Uterus (tissue), 4 donors: ENCODE measurements around the gene METTL25. TPM values are rescaled to one million over a fixed set of nuclear protein-coding genes. Genes with fewer than 3 reads are reported as not detected.

Source experiments
- DNase-seq, 2 donors: peaks; one replicate each; pipeline ENCODE4 v3.0.0-alpha.2; 2019 to 2020
- H3K27ac ChIP-seq, 2 donors: fragments of 200-600 bp; sonication (generic); 1 replicate in 1 of 2; 2 replicates in 1 of 2; pipeline ENCODE4 v1.5.1; 2016 to 2018
- H3K27me3 ChIP-seq, 2 donors: fragments of 200-600 bp; sonication (generic); one replicate each; pipeline ENCODE4 v1.5.1; 2018 to 2019; ENCODE audit warnings: control low read depth in 1 of 2
- H3K36me3 ChIP-seq, 2 donors: fragments of 200-600 bp; sonication (generic); one replicate each; pipeline ENCODE4 v1.5.1; 2019; ENCODE audit warnings: control low read depth in 1 of 2
- H3K4me1 ChIP-seq, 2 donors: fragments of 200-600 bp; sonication (generic); one replicate each; pipeline ENCODE4 v1.5.1; 2018 to 2019; ENCODE audit warnings: control low read depth in 1 of 2
- H3K4me3 ChIP-seq, 2 donors: fragments of 200-600 bp; sonication (generic); 1 replicate in 1 of 2; 2 replicates in 1 of 2; pipeline ENCODE4 v1.5.1; 2018 to 2019; ENCODE audit warnings: mild to moderate bottlenecking in 1 of 2
- H3K9me3 ChIP-seq, 2 donors: fragments of 200-600 bp; sonication (generic); one replicate each; pipeline ENCODE4 v1.5.1; 2019; ENCODE audit warnings: control low read depth in 1 of 2
- POLR2A ChIP-seq, 2 donors: fragments of 450-650 bp; IDR thresholded peaks; one replicate each; pipeline ENCODE4 v1.6.1; 2016; ENCODE audit warnings: antibody characterized with exemption in 2 of 2, mild to moderate bottlenecking in 1 of 2, moderate library complexity in 1 of 2
- intact Hi-C: fragments of 100-400 bp; cut with DNase I; formaldehyde crosslinking; loops from one replicate; pipeline ENCODE4 v1.15.1; 2023; ENCODE audit warnings: low total_unique reads
- total RNA-seq, 4 donors: library from RNA; depleted of rRNA in 3 of 4; stranded (reverse); fragments of >200 nt in 3 of 4; gene quantifications; one replicate each; pipeline versions ENCODE4 v1.1.0 to v1.2.4, GENCODE V29; 2014 to 2023
- TF ChIP-seq, protein P1 (sequence below), 4 experiments: fragments of 200-600 bp in 2 of 4; fragments of 450-650 bp in 2 of 4; sonication (generic) in 2 of 4; IDR thresholded peaks; one replicate each; pipeline ENCODE4 v1.5.1; 2016 to 2019; ENCODE audit warnings: antibody characterized with exemption in 4 of 4, mild to moderate bottlenecking in 2 of 4, moderate library complexity in 1 of 4
- donor health status: DM: yes; HTN: yes; CAD: no.

METTL25 gene
- total RNA-seq, 4 donors from 2014 or later, result 22.6 to 48.7 (median 32.8) TPM

GRCh38 chr12:82481954-82482353 is 123.6 kb downstream of the METTL25 start:
- no peaks in the 10 kb centered on the region for H3K27me3 ChIP-seq
- H3K4me3 ChIP-seq, result no peak overlapping the region
- H3K36me3 ChIP-seq, result no peaks in the 10 kb centered on the region
- intact Hi-C loops, result no loop called here
- no peaks in the 10 kb centered on the region for H3K4me1 ChIP-seq
- TF ChIP-seq, protein P1, sequence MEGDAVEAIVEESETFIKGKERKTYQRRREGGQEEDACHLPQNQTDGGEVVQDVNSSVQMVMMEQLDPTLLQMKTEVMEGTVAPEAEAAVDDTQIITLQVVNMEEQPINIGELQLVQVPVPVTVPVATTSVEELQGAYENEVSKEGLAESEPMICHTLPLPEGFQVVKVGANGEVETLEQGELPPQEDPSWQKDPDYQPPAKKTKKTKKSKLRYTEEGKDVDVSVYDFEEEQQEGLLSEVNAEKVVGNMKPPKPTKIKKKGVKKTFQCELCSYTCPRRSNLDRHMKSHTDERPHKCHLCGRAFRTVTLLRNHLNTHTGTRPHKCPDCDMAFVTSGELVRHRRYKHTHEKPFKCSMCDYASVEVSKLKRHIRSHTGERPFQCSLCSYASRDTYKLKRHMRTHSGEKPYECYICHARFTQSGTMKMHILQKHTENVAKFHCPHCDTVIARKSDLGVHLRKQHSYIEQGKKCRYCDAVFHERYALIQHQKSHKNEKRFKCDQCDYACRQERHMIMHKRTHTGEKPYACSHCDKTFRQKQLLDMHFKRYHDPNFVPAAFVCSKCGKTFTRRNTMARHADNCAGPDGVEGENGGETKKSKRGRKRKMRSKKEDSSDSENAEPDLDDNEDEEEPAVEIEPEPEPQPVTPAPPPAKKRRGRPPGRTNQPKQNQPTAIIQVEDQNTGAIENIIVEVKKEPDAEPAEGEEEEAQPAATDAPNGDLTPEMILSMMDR (IDR thresholded peaks at IDR 0.05), result no peak
- TF ChIP-seq POLR2A (IDR thresholded peaks at IDR 0.05), result no peak
- no peak for DNase-seq
- H3K27ac ChIP-seq, result no peak overlapping the region
- peaks cover 0 to 11% of the 10 kb centered on the region in 2 donors for H3K9me3 ChIP-seq

- no peaks in the 10 kb centered on the region for H3K36me3 ChIP-seq
- H3K9me3 ChIP-seq, result peaks cover 0 to 11% of the 10 kb centered on the region in 2 donors
- DNase-seq, result no peak
- no peaks in the 10 kb centered on the region for H3K27me3 ChIP-seq
- no peak overlapping the region for H3K4me3 ChIP-seq
- no peak for TF ChIP-seq POLR2A (IDR thresholded peaks at IDR 0.05)
- TF ChIP-seq, protein P1 (IDR thresholded peaks at IDR 0.05), result no peak
- no peaks in the 10 kb centered on the region for H3K4me1 ChIP-seq
- intact Hi-C loops, result no loop called here
- H3K27ac ChIP-seq, result no peak overlapping the region
These were observed 128.4 kb downstream of the METTL25 start for GRCh38 chr12:82486524-82487235.

- TF ChIP-seq, protein P1 (IDR thresholded peaks at IDR 0.05), result no peak
- TF ChIP-seq POLR2A (IDR thresholded peaks at IDR 0.05), result no peak
- Histone ChIP-seq H3K36me3 (no peaks in the 10 kb centered on the region), H3K27ac (no peak overlapping the region), H3K4me3 (no peak overlapping the region), H3K9me3 (no peaks in the 10 kb centered on the region), H3K27me3 (no peaks in the 10 kb centered on the region), H3K4me1 (no peaks in the 10 kb centered on the region)
- DNase-seq, result no peak
- intact Hi-C loops, result no loop called here
These were observed 146.1 kb downstream of the METTL25 start for GRCh38 chr12:82504409-82504808.

- no peak overlapping the region for H3K4me3 ChIP-seq
- no peak overlapping the region for H3K27ac ChIP-seq
- H3K36me3 ChIP-seq, result no peaks in the 10 kb centered on the region
- no peak for DNase-seq
- TF ChIP-seq POLR2A (IDR thresholded peaks at IDR 0.05), result no peak
- TF ChIP-seq, protein P1 (IDR thresholded peaks at IDR 0.05), result no peak
- no peaks in the 10 kb centered on the region for H3K27me3 ChIP-seq
- intact Hi-C loops, result no loop called here
- no peaks in the 10 kb centered on the region for H3K4me1 ChIP-seq
- no peaks in the 10 kb centered on the region for H3K9me3 ChIP-seq
These were observed 146.8 kb downstream of the METTL25 start for GRCh38 chr12:82505150-82505549.

DNA sequence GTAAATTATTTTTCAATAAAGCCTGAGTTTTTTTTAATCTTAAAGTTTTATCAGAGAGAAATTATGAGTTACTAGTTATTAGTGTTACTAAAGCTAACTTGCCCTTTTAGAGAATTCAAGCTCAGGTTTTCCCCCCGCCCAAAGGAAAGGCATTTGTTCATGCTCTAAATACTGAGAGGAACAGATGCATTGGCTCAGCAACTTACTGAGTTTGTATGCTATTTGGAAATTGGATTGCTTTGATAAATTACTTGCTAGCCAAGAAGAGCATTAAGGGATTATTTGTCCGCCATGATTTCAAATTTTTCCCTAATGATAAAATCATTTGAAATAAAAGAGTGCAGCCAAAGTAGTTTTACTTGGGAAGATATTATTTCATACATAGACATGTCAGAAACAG is 149.4 kb downstream of the METTL25 start:
- intact Hi-C loops, result no loop called here
- Histone ChIP-seq H3K9me3 (no peaks in the 10 kb centered on the region), H3K27ac (no peak overlapping the region), H3K27me3 (no peaks in the 10 kb centered on the region), H3K36me3 (no peaks in the 10 kb centered on the region), H3K4me3 (no peak overlapping the region), H3K4me1 (no peaks in the 10 kb centered on the region)
- no peak for TF ChIP-seq POLR2A (IDR thresholded peaks at IDR 0.05)
- TF ChIP-seq, protein P1 (IDR thresholded peaks at IDR 0.05), result no peak
- no peak for DNase-seq
